PC-9 (cell line): Measurements from ENCODE around the gene DDX17. TPM values are rescaled to one million over a fixed set of nuclear protein-coding genes. Genes with fewer than 3 reads are reported as not detected.

Source experiments
- BruUV-seq: library from RNA; stranded (reverse); fragments of 400-500 nt; replicated peaks from 2 replicates; lab custom pipeline; 2021; lab: Mats Ljungman, UMichigan
- CTCF ChIA-PET: fragments of 300-600 bp; sonication (Branson Sonifier 250); formaldehyde crosslinking; loops from one replicate; lab custom pipeline; 2022; ENCODE audit warnings: antibody characterized with exemption; lab: Charles Lee
- POLR2A ChIA-PET: fragments of 300-600 bp; sonication (Branson Sonifier 250); formaldehyde crosslinking; loops from one replicate; lab custom pipeline; 2022; ENCODE audit warnings: antibody characterized with exemption; ENCODE audit not compliant: unreplicated experiment; lab: Charles Lee
- DNase-seq, 2 experiments: peaks; one replicate each; pipeline versions ENCODE4 v3.0.0 to v3.0.0-alpha.2; 2015 to 2022; ENCODE audit warnings: mixed read lengths in 1 of 2
- H2AFZ ChIP-seq: fragments of 200-600 bp; sonication (generic); 2 replicates; pipeline ENCODE4 v1.8.1; 2017; ENCODE audit warnings: antibody characterized with exemption
- H3F3A ChIP-seq: fragments of 200-600 bp; sonication (generic); 2 replicates; pipeline ENCODE4 v1.8.1; 2017; ENCODE audit warnings: antibody characterized with exemption, mild to moderate bottlenecking, low read depth; ENCODE audit not compliant: insufficient read depth
- H3K27ac ChIP-seq: fragments of 200-600 bp; sonication (generic); 2 replicates; pipeline ENCODE4 v1.6.1; 2016; ENCODE audit warnings: mixed run types
- H3K27me3 ChIP-seq: fragments of 200-600 bp; sonication (generic); 2 replicates; pipeline ENCODE4 v1.6.1; 2016; ENCODE audit warnings: low read depth, mixed run types; ENCODE audit not compliant: insufficient read depth
- H3K36me3 ChIP-seq: fragments of 200-600 bp; sonication (generic); 2 replicates; pipeline ENCODE4 v1.6.1; 2016; ENCODE audit warnings: low read depth, mixed run types
- H3K4me1 ChIP-seq: fragments of 200-600 bp; sonication (generic); replicated peaks from 2 replicates; pipeline ENCODE4 v1.6.1; 2016; ENCODE audit warnings: mixed run types; ENCODE audit not compliant: insufficient read depth
- H3K4me2 ChIP-seq: fragments of 200-600 bp; sonication (generic); 2 replicates; pipeline ENCODE4 v1.6.1; 2017; ENCODE audit warnings: mixed run types
- H3K4me3 ChIP-seq: fragments of 200-600 bp; sonication (generic); 2 replicates; pipeline ENCODE4 v1.6.1; 2016; ENCODE audit warnings: mixed run types
- H3K79me2 ChIP-seq: fragments of 200-600 bp; sonication (generic); 2 replicates; pipeline ENCODE4 v1.6.1; 2017; ENCODE audit warnings: low read depth, mixed run types
- H3K9me2 ChIP-seq: fragments of 200-600 bp; sonication (generic); 2 replicates; pipeline ENCODE4 v1.8.1; 2017; ENCODE audit warnings: mild to moderate bottlenecking; ENCODE audit not compliant: insufficient read depth
- H3K9me3 ChIP-seq: fragments of 200-600 bp; sonication (generic); 2 replicates; pipeline ENCODE4 v1.8.1; 2016; ENCODE audit warnings: low read depth; ENCODE audit not compliant: insufficient read depth
- H4K20me1 ChIP-seq: fragments of 200-600 bp; sonication (generic); 2 replicates; pipeline ENCODE4 v1.8.1; 2017; ENCODE audit not compliant: insufficient read depth
- CTCF ChIP-seq: fragments of 200-600 bp; sonication (generic); conservative IDR thresholded peaks from 2 replicates; pipeline ENCODE4 v1.6.1; 2017; ENCODE audit warnings: mixed run types, antibody characterized with exemption, mild to moderate bottlenecking, moderate library complexity
- EZH2 ChIP-seq: fragments of 200-600 bp; sonication (generic); IDR thresholded peaks from 2 replicates; pipeline ENCODE4 v1.8.0; 2017; ENCODE audit warnings: antibody characterized with exemption, low read depth
- intact Hi-C: fragments of 100-400 bp; cut with micrococcal nuclease; formaldehyde crosslinking; loops from one replicate; pipeline ENCODE4 v1.10.0; 2022; ENCODE audit not compliant: unreplicated experiment
- total RNA-seq: library from RNA; stranded (reverse); gene quantifications from 2 replicates; pipeline ENCODE4 v1.2.3, GENCODE V29; 2021

The DDX17 gene
- total RNA-seq, 1 experiment from 2014 or later = 511 TPM

- no peak overlapping the region for H3K27ac ChIP-seq
- intact Hi-C loops = no loop called here
- no peak for TF ChIP-seq CTCF
- TF ChIP-seq EZH2 = no peak
- ChIA-PET POLR2A (no interaction called here), CTCF (no interaction called here)
- H3F3A ChIP-seq = peaks cover 8% of the 10 kb centered on the region; the same call in 1 of the 2 replicates
- no peaks in the 10 kb centered on the region for H3K79me2 ChIP-seq
- BruUV-seq = no TSS peak
- no peaks in the 10 kb centered on the region for H3K9me2 ChIP-seq
- no peak overlapping the region for H3K4me2 ChIP-seq
- H3K4me3 ChIP-seq = no peak overlapping the region
- no peaks in the 10 kb centered on the region for H3K9me3 ChIP-seq
- H3K4me1 ChIP-seq = no peaks in the 10 kb centered on the region
- no peaks in the 10 kb centered on the region for H4K20me1 ChIP-seq
- DNase-seq = no peak
- no peaks in the 10 kb centered on the region for H3K36me3 ChIP-seq
- peaks cover 44% of the 10 kb centered on the region for H3K27me3 ChIP-seq
- H2AFZ ChIP-seq = no peak overlapping the region
These were observed 61.3 kb downstream of the DDX17 start for GRCh38 chr22:38444783-38445182.

DNA sequence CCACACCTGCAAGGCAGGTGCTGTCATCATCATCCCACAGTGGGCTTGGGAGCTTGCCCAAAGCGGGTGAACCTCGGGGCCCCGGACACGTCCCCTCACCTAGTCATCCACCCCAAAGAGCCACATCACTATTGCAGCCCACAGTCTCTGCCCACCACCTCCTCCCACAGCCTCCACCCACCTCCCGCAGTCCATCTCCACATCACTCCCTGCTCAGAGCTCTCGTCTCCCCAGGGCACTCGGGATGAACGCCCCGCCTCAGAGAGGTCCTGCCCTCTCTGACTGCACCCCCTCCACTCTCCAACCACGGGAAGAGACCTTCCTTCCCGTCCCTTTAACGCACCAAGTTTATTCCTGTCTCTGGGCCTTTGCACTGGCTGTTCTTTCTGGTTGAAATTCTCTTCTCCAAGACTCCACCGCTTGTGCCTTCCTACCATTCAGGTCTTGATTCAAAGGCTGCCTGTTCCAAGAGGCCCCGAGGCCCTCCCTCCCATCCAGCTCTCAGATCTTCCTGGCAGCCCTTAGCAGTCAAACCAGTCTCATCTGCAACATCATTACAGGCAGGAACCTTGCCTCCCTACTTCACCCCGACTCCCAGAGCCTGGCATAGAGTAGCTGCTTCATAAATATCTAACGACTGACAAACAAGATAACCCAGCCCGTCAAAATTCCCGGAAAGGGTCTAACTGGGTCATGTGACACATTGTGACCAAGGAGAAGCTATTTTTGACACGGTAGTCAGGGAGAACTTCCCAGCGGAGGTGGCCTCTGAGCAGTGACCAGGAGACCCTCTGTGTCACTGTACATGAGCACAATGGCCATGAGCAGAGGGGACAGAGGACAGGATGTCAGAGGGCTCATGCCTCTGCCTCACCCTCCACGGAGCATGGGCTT, 62.2 kb downstream of the DDX17 start:
- no peak overlapping the region for H3K4me2 ChIP-seq
- H3K27ac ChIP-seq = no peak overlapping the region
- no peak overlapping the region for H3K4me3 ChIP-seq
- POLR2A ChIA-PET = interaction anchor here (0.6 kb wide), 1 partner anchor 206 kb away, joined by 3 read pairs; no protein-coding TSS in a partner anchor
- H3K9me3 ChIP-seq = no peaks in the 10 kb centered on the region
- no peaks in the 10 kb centered on the region for H3K79me2 ChIP-seq
- H3K27me3 ChIP-seq = peaks cover 35% of the 10 kb centered on the region
- intact Hi-C loops = no loop called here
- no peak for DNase-seq
- no peak overlapping the region for H2AFZ ChIP-seq
- peaks cover 8% of the 10 kb centered on the region; the same call in 1 of the 2 replicates for H3F3A ChIP-seq
- no peaks in the 10 kb centered on the region for H3K9me2 ChIP-seq
- H3K4me1 ChIP-seq = no peaks in the 10 kb centered on the region
- TF ChIP-seq EZH2 (no peak), CTCF (no peak)
- H4K20me1 ChIP-seq = no peaks in the 10 kb centered on the region
- CTCF ChIA-PET = no interaction called here
- H3K36me3 ChIP-seq = no peaks in the 10 kb centered on the region
- no TSS peak for BruUV-seq

GRCh38 chr22:38442967-38443627, 63.0 kb downstream of the DDX17 start:
- POLR2A ChIA-PET = interaction anchor here (0.6 kb wide), 1 partner anchor 207 kb away, joined by 3 read pairs; no protein-coding TSS in a partner anchor

More at GRCh38 chr22:38442967-38443627, 63.0 kb downstream of the DDX17 start:
- H3K9me3 ChIP-seq = no peaks in the 10 kb centered on the region
- DNase-seq = no peak
- H3K27me3 ChIP-seq = peaks cover 33% of the 10 kb centered on the region; the same call in 1 of the 2 replicates
- intact Hi-C loops = no loop called here
- H3K4me1 ChIP-seq = no peaks in the 10 kb centered on the region
- H3K4me3 ChIP-seq = no peak overlapping the region
- no peak overlapping the region for H2AFZ ChIP-seq
- TF ChIP-seq CTCF (no peak), EZH2 (no peak)
- no peaks in the 10 kb centered on the region for H3K36me3 ChIP-seq
- no peaks in the 10 kb centered on the region for H4K20me1 ChIP-seq
- no TSS peak for BruUV-seq
- no peaks in the 10 kb centered on the region for H3K9me2 ChIP-seq
- no peak overlapping the region for H3K27ac ChIP-seq
- H3K4me2 ChIP-seq = no peak overlapping the region
- H3K79me2 ChIP-seq = no peaks in the 10 kb centered on the region
- CTCF ChIA-PET = interaction anchor here (0.6 kb wide), 1 partner anchor 184 kb away, joined by 10 read pairs; no protein-coding TSS in a partner anchor
- H3F3A ChIP-seq = peaks cover 8% of the 10 kb centered on the region; the same call in 1 of the 2 replicates
